Breast epithelium (tissue), 3 donors: ENCODE data around the gene FRMD5.

Experiments used
- POLR2A ChIP-seq: fragments of 450-650 bp; IDR thresholded peaks from one replicate; pipeline ENCODE4 v1.6.1; 2016; ENCODE audit warnings: antibody characterized with exemption, mild to moderate bottlenecking, moderate library complexity
- TF ChIP-seq, protein P1 (sequence below), 3 donors: fragments of 450-650 bp; IDR thresholded peaks; one replicate each; pipeline ENCODE4 v1.5.1; 2016 to 2017; ENCODE audit warnings: antibody characterized with exemption in 3 of 3, mild to moderate bottlenecking in 3 of 3, moderate library complexity in 3 of 3

DNA sequence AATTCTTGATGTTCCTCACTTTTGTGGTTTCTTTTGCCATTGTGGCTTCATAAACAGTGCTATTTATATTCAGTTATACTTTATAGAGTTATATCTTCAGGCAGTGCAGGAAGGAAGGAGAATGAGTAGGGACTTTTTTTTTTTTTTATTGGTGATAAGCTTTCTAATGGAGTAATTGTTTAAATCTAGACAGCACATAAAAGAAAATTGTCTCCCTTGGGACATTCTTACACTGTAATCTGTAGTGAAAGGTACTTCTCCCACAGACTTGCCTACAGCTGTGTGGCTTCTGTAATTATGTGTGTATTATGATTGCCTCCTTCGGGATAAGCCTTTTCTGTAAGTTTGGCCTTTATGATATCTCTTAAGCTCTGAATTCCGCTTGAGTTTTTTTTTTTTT lies 326.7 kb downstream of the FRMD5 start:
- TF ChIP-seq, protein P1, sequence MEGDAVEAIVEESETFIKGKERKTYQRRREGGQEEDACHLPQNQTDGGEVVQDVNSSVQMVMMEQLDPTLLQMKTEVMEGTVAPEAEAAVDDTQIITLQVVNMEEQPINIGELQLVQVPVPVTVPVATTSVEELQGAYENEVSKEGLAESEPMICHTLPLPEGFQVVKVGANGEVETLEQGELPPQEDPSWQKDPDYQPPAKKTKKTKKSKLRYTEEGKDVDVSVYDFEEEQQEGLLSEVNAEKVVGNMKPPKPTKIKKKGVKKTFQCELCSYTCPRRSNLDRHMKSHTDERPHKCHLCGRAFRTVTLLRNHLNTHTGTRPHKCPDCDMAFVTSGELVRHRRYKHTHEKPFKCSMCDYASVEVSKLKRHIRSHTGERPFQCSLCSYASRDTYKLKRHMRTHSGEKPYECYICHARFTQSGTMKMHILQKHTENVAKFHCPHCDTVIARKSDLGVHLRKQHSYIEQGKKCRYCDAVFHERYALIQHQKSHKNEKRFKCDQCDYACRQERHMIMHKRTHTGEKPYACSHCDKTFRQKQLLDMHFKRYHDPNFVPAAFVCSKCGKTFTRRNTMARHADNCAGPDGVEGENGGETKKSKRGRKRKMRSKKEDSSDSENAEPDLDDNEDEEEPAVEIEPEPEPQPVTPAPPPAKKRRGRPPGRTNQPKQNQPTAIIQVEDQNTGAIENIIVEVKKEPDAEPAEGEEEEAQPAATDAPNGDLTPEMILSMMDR (IDR thresholded peaks at IDR 0.05): no peak
- TF ChIP-seq POLR2A: no peak
